HG03432 (cell line): ENCODE measurements around the gene RAP2A.
A peak's percentile ranks its signal among the peaks of the same experiment; 100 is the strongest.

Experiments
- ATAC-seq: cut with Tn5 transposase; IDR thresholded peaks from one replicate; pipeline ENCODE4 v1.9.1; 2021; ENCODE audit warnings: mild to moderate bottlenecking, moderate library complexity; ENCODE audit not compliant: unreplicated experiment

The RAP2A gene

GRCh38 chr13:97433727-97434396 lies at the start of gene RAP2A:
Gene RAP2A, plus strand, starts transcription at chr13:97434169. Its CDS starts 302 bp downstream, at chr13:97434471.
- ATAC-seq: peak; percentile 52

GRCh38 chr13:97384371-97384770 lies 49.6 kb upstream of the RAP2A start:
- ATAC-seq: no peak

GRCh38 chr13:97385146-97385545 lies 48.8 kb upstream of the RAP2A start:
- no peak for ATAC-seq

GRCh38 chr13:97385854-97386253 lies 48.1 kb upstream of the RAP2A start:
- no peak for ATAC-seq

GRCh38 chr13:97386801-97387484 lies 47.0 kb upstream of the RAP2A start:
- peak; percentile 51 for ATAC-seq

GRCh38 chr13:97387485-97387839 lies 46.5 kb upstream of the RAP2A start:
- peak; percentile 4 for ATAC-seq

- ATAC-seq: no peak
These were observed 46.1 kb upstream of the RAP2A start for GRCh38 chr13:97387890-97388289.

GRCh38 chr13:97388373-97388772 lies 45.6 kb upstream of the RAP2A start:
- ATAC-seq: peak; percentile 54

GRCh38 chr13:97390941-97391600 lies 42.9 kb upstream of the RAP2A start:
- no peak for ATAC-seq

GRCh38 chr13:97392020-97392419 lies 41.9 kb upstream of the RAP2A start:
- no peak for ATAC-seq

- no peak for ATAC-seq
These were observed 39.4 kb upstream of the RAP2A start for GRCh38 chr13:97394542-97394941.

GRCh38 chr13:97395447-97396136 lies 38.4 kb upstream of the RAP2A start:
- no peak for ATAC-seq

- ATAC-seq: no peak
These were observed 36.7 kb upstream of the RAP2A start for GRCh38 chr13:97397267-97397666.

GRCh38 chr13:97401421-97401820 lies 32.5 kb upstream of the RAP2A start:
- no peak for ATAC-seq

- no peak for ATAC-seq
These were observed 29.8 kb upstream of the RAP2A start for GRCh38 chr13:97403893-97404750.

- no peak for ATAC-seq
These were observed 26.4 kb upstream of the RAP2A start for GRCh38 chr13:97407540-97407939.

GRCh38 chr13:97408938-97409337 lies 25.0 kb upstream of the RAP2A start:
- no peak for ATAC-seq

- ATAC-seq: no peak
These were observed 22.0 kb upstream of the RAP2A start for GRCh38 chr13:97411984-97412383.

GRCh38 chr13:97413694-97414093 lies 20.3 kb upstream of the RAP2A start:
- ATAC-seq: no peak

- no peak for ATAC-seq
These were observed 19.6 kb upstream of the RAP2A start for GRCh38 chr13:97414392-97414791.

- no peak for ATAC-seq
These were observed 16.3 kb upstream of the RAP2A start for GRCh38 chr13:97417698-97418097.
